Neural progenitor cell (in vitro differentiated cells): ENCODE data around the gene KIF4B.

ENCODE experiments used
- EZH2 ChIP-seq: fragments of 200-600 bp; sonication (generic); IDR thresholded peaks from 2 replicates; pipeline ENCODE4 v1.6.1; 2017; ENCODE audit warnings: antibody characterized with exemption, mild to moderate bottlenecking, moderate library complexity
- EZH2phosphoT487 ChIP-seq: fragments of 200-600 bp; sonication (generic); IDR thresholded peaks from 2 replicates; pipeline ENCODE4 v1.6.1; 2017; ENCODE audit warnings: antibody characterized with exemption
- TF ChIP-seq, protein P1 (sequence below): fragments of 200-600 bp; sonication (generic); IDR thresholded peaks from 2 replicates; pipeline ENCODE4 v1.5.1; 2017; ENCODE audit warnings: antibody characterized with exemption, mild to moderate bottlenecking

- TF ChIP-seq, protein P1, sequence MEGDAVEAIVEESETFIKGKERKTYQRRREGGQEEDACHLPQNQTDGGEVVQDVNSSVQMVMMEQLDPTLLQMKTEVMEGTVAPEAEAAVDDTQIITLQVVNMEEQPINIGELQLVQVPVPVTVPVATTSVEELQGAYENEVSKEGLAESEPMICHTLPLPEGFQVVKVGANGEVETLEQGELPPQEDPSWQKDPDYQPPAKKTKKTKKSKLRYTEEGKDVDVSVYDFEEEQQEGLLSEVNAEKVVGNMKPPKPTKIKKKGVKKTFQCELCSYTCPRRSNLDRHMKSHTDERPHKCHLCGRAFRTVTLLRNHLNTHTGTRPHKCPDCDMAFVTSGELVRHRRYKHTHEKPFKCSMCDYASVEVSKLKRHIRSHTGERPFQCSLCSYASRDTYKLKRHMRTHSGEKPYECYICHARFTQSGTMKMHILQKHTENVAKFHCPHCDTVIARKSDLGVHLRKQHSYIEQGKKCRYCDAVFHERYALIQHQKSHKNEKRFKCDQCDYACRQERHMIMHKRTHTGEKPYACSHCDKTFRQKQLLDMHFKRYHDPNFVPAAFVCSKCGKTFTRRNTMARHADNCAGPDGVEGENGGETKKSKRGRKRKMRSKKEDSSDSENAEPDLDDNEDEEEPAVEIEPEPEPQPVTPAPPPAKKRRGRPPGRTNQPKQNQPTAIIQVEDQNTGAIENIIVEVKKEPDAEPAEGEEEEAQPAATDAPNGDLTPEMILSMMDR = no peak
- no peak for TF ChIP-seq EZH2phosphoT487
- no peak for TF ChIP-seq EZH2
These were observed 36.9 kb downstream of the KIF4B start for GRCh38 chr5:155050384-155051019.
